Endodermal cell (in vitro differentiated cells): ENCODE data around the gene SLC4A1AP. TPM values are rescaled to one million over a fixed set of nuclear protein-coding genes. Genes with fewer than 3 reads are reported as not detected.

ENCODE experiments used
- DNase-seq: peaks from one replicate; pipeline ENCODE4 v3.0.0-alpha.2; 2017
- H3K27ac ChIP-seq: 2 replicates; pipeline ENCODE4 v1.5.1; 2013; ENCODE audit warnings: mild to moderate bottlenecking, low read depth, low read length, moderate library complexity
- H3K27me3 ChIP-seq: 2 replicates; pipeline ENCODE4 v1.6.1; 2013; ENCODE audit warnings: mild to moderate bottlenecking, low read length, moderate library complexity; ENCODE audit not compliant: insufficient read depth, control insufficient read depth, poor library complexity, severe bottlenecking
- H3K36me3 ChIP-seq: 2 replicates; pipeline ENCODE4 v1.7.0; 2013; ENCODE audit warnings: mild to moderate bottlenecking, low read length, moderate library complexity; ENCODE audit not compliant: control insufficient read depth, insufficient read depth
- H3K4me1 ChIP-seq: one replicate; pipeline ENCODE4 v1.7.0; 2013; ENCODE audit warnings: low read length; ENCODE audit not compliant: control insufficient read depth, insufficient read depth
- H3K4me3 ChIP-seq: 2 replicates; pipeline ENCODE4 v1.5.1; 2013; ENCODE audit warnings: mild to moderate bottlenecking, low read length, moderate library complexity
- H3K9ac ChIP-seq: 2 replicates; pipeline ENCODE4 v1.6.1; 2013; ENCODE audit warnings: mild to moderate bottlenecking, low read length, moderate library complexity; ENCODE audit not compliant: poor library complexity, severe bottlenecking; ENCODE audit errors: extremely low read depth
- H3K9me3 ChIP-seq: 2 replicates; pipeline ENCODE4 v1.6.1; 2013; ENCODE audit warnings: mild to moderate bottlenecking, low read length, moderate library complexity; ENCODE audit not compliant: control insufficient read depth
- H3K27ac Mint-ChIP-seq: 2 replicates; pipeline ENCODE4 v1.8.0; 2020; ENCODE audit warnings: mixed read lengths
- H3K27me3 Mint-ChIP-seq: 2 replicates; pipeline ENCODE4 v1.8.0; 2021; ENCODE audit warnings: mild to moderate bottlenecking, mixed read lengths; ENCODE audit not compliant: insufficient read depth
- H3K36me3 Mint-ChIP-seq: 2 replicates; pipeline ENCODE4 v1.8.0; 2020; ENCODE audit warnings: low read depth, mixed read lengths
- H3K4me1 Mint-ChIP-seq: 2 replicates; pipeline ENCODE4 v1.8.0; 2020; ENCODE audit warnings: mixed read lengths
- H3K4me3 Mint-ChIP-seq: 2 replicates; pipeline ENCODE4 v1.8.0; 2020; ENCODE audit warnings: mild to moderate bottlenecking, moderate library complexity, mixed read lengths
- H3K9me3 Mint-ChIP-seq: 2 replicates; pipeline ENCODE4 v1.8.0; 2020; ENCODE audit warnings: mild to moderate bottlenecking, mixed read lengths
- WGBS, 2 experiments: methylation state at CpG; one replicate each; pipeline versions ENCODE4 v1.1.5 to v1.1.7; 2013; ENCODE audit warnings: missing lambda C conversion rate in 2 of 2, mixed read lengths in 1 of 2; ENCODE audit not compliant: insufficient coverage in 1 of 2, insufficient read length in 1 of 2; 5-methylcytosine and 5-hydroxymethylcytosine counted together
- total RNA-seq, 2 donors: library from RNA; stranded (reverse); fragmentation: NEBNext Ultra II Directional in 1 of 2; extraction: Animal tissue kit (Norgen Biotek cat#: 25700) in 1 of 2; gene quantifications; 2 replicates in 1 of 2; 3 replicates in 1 of 2; pipeline ENCODE4 v1.2.1, GENCODE V29; 2021
- TF ChIP-seq, protein P1 (sequence below): fragments of 200-600 bp; sonication (generic); conservative IDR thresholded peaks from 2 replicates; pipeline ENCODE4 v1.5.0; 2021; ENCODE audit warnings: antibody characterized with exemption, mild to moderate bottlenecking

Gene SLC4A1AP
- total RNA-seq, 2 donors from 2014 or later, result 24.7 to 24.9 TPM

DNA sequence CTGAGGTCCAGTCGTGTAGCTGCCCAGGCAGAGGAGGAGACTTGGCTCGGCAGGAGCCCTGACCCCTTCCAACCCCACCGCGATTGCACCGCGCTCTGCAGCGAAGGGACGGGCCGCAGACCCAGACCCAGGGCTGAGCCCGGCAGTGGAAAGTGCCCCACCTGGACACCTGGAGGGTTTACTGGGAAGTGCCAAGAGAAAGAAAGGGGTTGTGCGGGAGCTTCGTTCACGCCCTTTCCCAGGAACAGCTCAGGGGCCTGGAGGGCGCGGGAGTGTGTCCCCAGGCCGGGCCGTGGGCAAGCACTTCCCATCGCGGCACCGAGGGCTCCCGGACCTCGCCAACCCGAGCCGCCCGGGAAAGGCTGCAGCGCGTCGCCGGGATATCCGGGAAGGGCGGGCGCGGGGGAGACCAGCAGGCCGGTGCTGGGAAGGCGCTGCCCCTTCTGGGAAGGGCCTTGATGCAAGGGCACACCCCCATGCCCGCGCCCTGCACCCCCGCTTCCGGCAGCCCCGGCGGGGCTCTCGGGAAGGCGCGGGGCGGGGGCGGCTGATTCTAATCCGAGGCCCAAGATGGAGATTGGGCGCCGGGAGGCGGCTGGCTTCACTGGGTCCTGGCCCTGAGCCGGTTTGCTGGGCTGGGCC is 71.7 kb downstream of the SLC4A1AP start:
- Histone ChIP-seq H3K9me3 (no peaks in the 10 kb centered on the region), H3K4me1 (no peaks in the 10 kb centered on the region), H3K27me3 (no peaks in the 10 kb centered on the region), H3K9ac (no peak overlapping the region), H3K36me3 (no peaks in the 10 kb centered on the region), H3K4me3 (peak overlapping the region; percentile 67), H3K27ac (no peak overlapping the region)
- peaks cover 11% of the 10 kb centered on the region for H3K4me1 Mint-ChIP-seq
- H3K27ac Mint-ChIP-seq, result peak overlapping the region; percentile 7
- TF ChIP-seq, protein P1, sequence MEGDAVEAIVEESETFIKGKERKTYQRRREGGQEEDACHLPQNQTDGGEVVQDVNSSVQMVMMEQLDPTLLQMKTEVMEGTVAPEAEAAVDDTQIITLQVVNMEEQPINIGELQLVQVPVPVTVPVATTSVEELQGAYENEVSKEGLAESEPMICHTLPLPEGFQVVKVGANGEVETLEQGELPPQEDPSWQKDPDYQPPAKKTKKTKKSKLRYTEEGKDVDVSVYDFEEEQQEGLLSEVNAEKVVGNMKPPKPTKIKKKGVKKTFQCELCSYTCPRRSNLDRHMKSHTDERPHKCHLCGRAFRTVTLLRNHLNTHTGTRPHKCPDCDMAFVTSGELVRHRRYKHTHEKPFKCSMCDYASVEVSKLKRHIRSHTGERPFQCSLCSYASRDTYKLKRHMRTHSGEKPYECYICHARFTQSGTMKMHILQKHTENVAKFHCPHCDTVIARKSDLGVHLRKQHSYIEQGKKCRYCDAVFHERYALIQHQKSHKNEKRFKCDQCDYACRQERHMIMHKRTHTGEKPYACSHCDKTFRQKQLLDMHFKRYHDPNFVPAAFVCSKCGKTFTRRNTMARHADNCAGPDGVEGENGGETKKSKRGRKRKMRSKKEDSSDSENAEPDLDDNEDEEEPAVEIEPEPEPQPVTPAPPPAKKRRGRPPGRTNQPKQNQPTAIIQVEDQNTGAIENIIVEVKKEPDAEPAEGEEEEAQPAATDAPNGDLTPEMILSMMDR, result peak; percentile 47
- peaks cover 3% of the 10 kb centered on the region for H3K27me3 Mint-ChIP-seq
- 10% methylated on average over 22 to 51 of the region's 51 CpGs for WGBS, 2 experiments
- DNase-seq, result peak; percentile 91
- H3K4me3 Mint-ChIP-seq, result peak overlapping the region; percentile 58
- H3K9me3 Mint-ChIP-seq, result peaks cover 5% of the 10 kb centered on the region
- H3K36me3 Mint-ChIP-seq, result no peaks in the 10 kb centered on the region

DNA sequence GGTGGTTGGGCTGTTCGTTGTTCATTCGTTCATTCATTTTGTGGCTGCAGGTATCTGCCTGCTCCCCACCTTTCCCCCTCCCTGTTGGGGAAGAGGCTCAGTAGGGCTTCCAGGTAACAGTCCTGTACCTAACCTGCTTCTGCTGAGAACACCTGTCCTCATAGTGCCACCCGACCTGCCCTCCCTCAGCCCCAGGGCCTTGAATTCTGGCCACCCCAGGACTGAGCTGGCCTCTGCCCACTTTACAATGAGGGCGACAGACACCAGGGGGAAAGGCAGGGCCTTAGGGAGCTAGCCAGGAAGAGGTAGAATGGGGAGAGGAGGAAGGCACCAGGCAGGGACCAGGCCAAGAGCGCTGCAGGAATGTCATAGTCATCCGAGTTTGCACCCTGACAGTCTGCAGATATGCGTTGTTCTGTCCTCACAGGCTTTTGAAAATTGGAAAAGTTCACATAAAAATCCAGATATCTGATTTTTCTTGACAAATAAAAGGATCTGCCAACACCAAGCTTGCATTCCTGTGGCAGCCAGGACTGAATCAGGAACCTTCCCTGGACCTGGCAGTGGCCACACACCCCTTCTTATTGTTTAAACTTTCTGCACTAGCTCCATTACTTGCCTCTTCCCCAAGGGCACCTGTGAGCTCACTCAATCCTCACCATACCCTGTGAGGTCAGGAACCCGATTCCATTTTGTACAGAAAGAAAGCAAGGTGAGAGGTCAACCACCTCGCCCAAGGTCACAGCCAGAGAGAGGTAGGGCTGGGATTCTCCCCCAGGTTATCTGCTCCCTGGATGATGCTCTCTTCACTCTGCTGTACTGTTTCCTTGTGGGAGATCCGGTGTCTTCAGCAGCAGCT is 72.6 kb downstream of the SLC4A1AP start:
- H3K9ac ChIP-seq, result no peak overlapping the region
- H3K27me3 ChIP-seq, result no peaks in the 10 kb centered on the region
- H3K4me3 Mint-ChIP-seq, result peak overlapping the region; percentile 58
- H3K36me3 Mint-ChIP-seq, result no peaks in the 10 kb centered on the region
- H3K9me3 Mint-ChIP-seq, result peaks cover 11% of the 10 kb centered on the region
- peaks cover 11% of the 10 kb centered on the region for H3K4me1 Mint-ChIP-seq
- no peak overlapping the region for H3K27ac Mint-ChIP-seq
- no peak overlapping the region for H3K27ac ChIP-seq
- H3K4me3 ChIP-seq, result no peak overlapping the region
- H3K9me3 ChIP-seq, result no peaks in the 10 kb centered on the region
- no peak for DNase-seq
- no peaks in the 10 kb centered on the region for H3K4me1 ChIP-seq
- H3K36me3 ChIP-seq, result no peaks in the 10 kb centered on the region
- 91 to 93% methylated on average over 7 to 10 of the region's 10 CpGs for WGBS, 2 experiments
- TF ChIP-seq, protein P1, result no peak
- H3K27me3 Mint-ChIP-seq, result peaks cover 3% of the 10 kb centered on the region

DNA sequence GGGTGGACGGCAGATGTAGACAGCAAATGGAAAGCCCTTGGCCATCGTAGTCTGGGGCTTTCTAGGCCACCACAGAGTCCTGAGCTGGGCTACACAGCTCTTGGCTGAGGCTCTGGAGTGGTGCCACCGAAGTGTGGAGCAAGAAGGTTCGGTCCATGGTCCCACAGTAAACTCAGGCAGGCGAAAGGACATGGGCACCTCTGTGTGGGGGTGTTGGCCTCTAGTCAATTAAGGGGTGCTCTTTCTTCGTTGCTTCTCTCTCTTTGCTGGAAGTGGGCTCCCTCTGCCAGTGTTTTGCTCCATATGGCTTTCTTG is 73.2 kb downstream of the SLC4A1AP start:
- no peak overlapping the region for H3K9ac ChIP-seq
- DNase-seq, result no peak
- Mint-ChIP-seq H3K36me3 (no peaks in the 10 kb centered on the region), H3K27ac (no peak overlapping the region), H3K9me3 (peaks cover 13% of the 10 kb centered on the region), H3K27me3 (peaks cover 3% of the 10 kb centered on the region), H3K4me1 (peaks cover 11% of the 10 kb centered on the region), H3K4me3 (no peak overlapping the region)
- no peaks in the 10 kb centered on the region for H3K36me3 ChIP-seq
- no peaks in the 10 kb centered on the region for H3K27me3 ChIP-seq
- TF ChIP-seq, protein P1, result no peak
- 95 to 100% methylated on average over 2 to 6 of the region's 6 CpGs for WGBS, 2 experiments
- H3K9me3 ChIP-seq, result no peaks in the 10 kb centered on the region
- H3K4me1 ChIP-seq, result no peaks in the 10 kb centered on the region
- no peak overlapping the region for H3K27ac ChIP-seq
- no peak overlapping the region for H3K4me3 ChIP-seq
